ENCODE data around the gene LENEP. TPM values are rescaled to one million over a fixed set of nuclear protein-coding genes. Genes with fewer than 3 reads are reported as not detected.
"Not testable (repeated sequence)": the region's sequence is repeated elsewhere in the genome, so short reads cannot be mapped to it uniquely, and the experiment has no call there.

The LENEP gene
- total and polyA plus RNA-seq, 12 donors, result 0.44 TPM; not detected in 11

GRCh38 chr1:154992721-154993571 lies 440 bp upstream of the LENEP start:
- WGBS, 4 donors, result 69 to 80% (median 74%) methylated on average over 13 to 14 of the region's 14 CpGs
- Histone ChIP-seq H3K4me3 (no peak overlapping the region), H3K27ac (no peak overlapping the region), H3K27me3 (no peaks in the 10 kb centered on the region), H3K4me1 (replicated peaks in 1 of 2) (peaks cover 0 to 3% of the 10 kb centered on the region in 2 donors), H3K9me3 (replicated peaks in 1 of 3) (no peaks in the 10 kb centered on the region), H3K36me3 (replicated peaks in 1 of 2) (peaks cover 0 to 6% of the 10 kb centered on the region in 2 donors)
- peak in 1 of 7 donors; percentile 30 for DNase-seq
- intact Hi-C loops (cut with DNase I), result no loop called here
- no peak for TF ChIP-seq POLR2A (IDR thresholded peaks at IDR 0.05)
- no peak for TF ChIP-seq CTCF (IDR thresholded peaks at IDR 0.05)

GRCh38 chr1:154994269-154994587 lies 842 bp downstream of the LENEP start:
- Histone ChIP-seq H3K4me3 (no peak overlapping the region), H3K27me3 (no peaks in the 10 kb centered on the region), H3K9me3 (replicated peaks in 1 of 3) (no peaks in the 10 kb centered on the region), H3K36me3 (replicated peaks in 1 of 2) (peaks cover 0 to 6% of the 10 kb centered on the region in 2 donors), H3K27ac (no peak overlapping the region), H3K4me1 (replicated peaks in 1 of 2) (peaks cover 5 to 9% of the 10 kb centered on the region in 2 donors)
- peak in 1 of 7 donors; percentile 14 for DNase-seq
- 22 to 53% (median 30%) methylated on average over 1 of the region's 1 CpG for WGBS, 4 donors
- TF ChIP-seq CTCF (IDR thresholded peaks at IDR 0.05), result no peak
- no peak for TF ChIP-seq POLR2A (IDR thresholded peaks at IDR 0.05)
- intact Hi-C loops (cut with DNase I), result no loop called here

- WGBS, 4 donors, result 58 to 92% (median 71%) methylated on average over 3 of the region's 3 CpGs
- no peak for DNase-seq
- TF ChIP-seq POLR2A (IDR thresholded peaks at IDR 0.05) (no peak), CTCF (IDR thresholded peaks at IDR 0.05) (no peak)
Measured at GRCh38 chr1:154994591-154994990, 1.2 kb downstream of the LENEP start.

GRCh38 chr1:154995301-154995983 lies 2.1 kb downstream of the LENEP start:
- peak; percentile 11 to 47 (median 36) for TF ChIP-seq CTCF (IDR thresholded peaks at IDR 0.05)
- not testable (repeated sequence) for H3K27ac ChIP-seq; H3K27me3 ChIP-seq; H3K36me3 ChIP-seq (replicated peaks in 1 of 2); H3K4me3 ChIP-seq; H3K9me3 ChIP-seq (replicated peaks in 1 of 3)
- intact Hi-C loops (cut with DNase I), result loop anchor here in 1 of 2 donors (5.0 kb wide), 1 partner anchor 33 kb away; the partner anchor contains the start of gene PYGO2
- DNase-seq, result peak; percentile 65 to 86 (median 78)
- H3K4me1 ChIP-seq (replicated peaks in 1 of 2), result peaks cover 16 to 20% of the 10 kb centered on the region in 2 donors
- 54 to 63% (median 60%) methylated on average over 13 of the region's 13 CpGs for WGBS, 4 donors

More at GRCh38 chr1:154994591-154994990, 1.2 kb downstream of the LENEP start:
- Histone ChIP-seq H3K27me3 (no peaks in the 10 kb centered on the region), H3K9me3 (replicated peaks in 1 of 3) (no peaks in the 10 kb centered on the region), H3K4me1 (replicated peaks in 1 of 2) (peaks cover 9 to 13% of the 10 kb centered on the region in 2 donors), H3K4me3 (no peak overlapping the region), H3K27ac (no peak overlapping the region), H3K36me3 (replicated peaks in 1 of 2) (peaks cover 0 to 6% of the 10 kb centered on the region in 2 donors)
- intact Hi-C loops (cut with DNase I), result no loop called here
